HepG2 (cell line): ENCODE data around the gene RPS6KA2. TPM values are rescaled to one million over a fixed set of nuclear protein-coding genes. Genes with fewer than 3 reads are reported as not detected.

Source experiments
- BATF2 ChIP-seq: sonication (generic); formaldehyde crosslinking; IDR thresholded peaks from 2 replicates; pipeline ENCODE4 v1.8.0; 2022; ENCODE audit warnings: mild to moderate bottlenecking, missing genetic modification reagents, moderate library complexity
- ERF ChIP-seq: IDR thresholded peaks from 2 replicates; pipeline ENCODE4 v1.6.1; 2018; ENCODE audit warnings: missing biosample characterization, missing genetic modification reagents
- FOXK2 ChIP-seq: fragments of 450-650 bp; IDR thresholded peaks from 2 replicates; pipeline ENCODE4 v1.6.1; 2016
- GTF3A ChIP-seq: sonication (generic); formaldehyde crosslinking; conservative IDR thresholded peaks from 2 replicates; pipeline ENCODE4 v1.4.0; 2020; ENCODE audit warnings: mild to moderate bottlenecking, missing genetic modification reagents
- HNRNPL ChIP-seq: fragments of 200-400 bp; formaldehyde crosslinking; IDR thresholded peaks from 2 replicates; pipeline ENCODE4 v1.6.1; 2017; ENCODE audit warnings: mild to moderate bottlenecking, low read depth, low read length
- KLF13 ChIP-seq: sonication (generic); formaldehyde crosslinking; IDR thresholded peaks from 2 replicates; pipeline ENCODE4 v1.4.0; 2020; ENCODE audit warnings: mild to moderate bottlenecking, missing genetic modification reagents
- NFKB2 ChIP-seq: sonication (generic); formaldehyde crosslinking; IDR thresholded peaks from 2 replicates; pipeline ENCODE4 v1.4.0; 2020; ENCODE audit warnings: missing genetic modification reagents, borderline replicate concordance
- PHF8 ChIP-seq: sonication (generic); formaldehyde crosslinking; IDR thresholded peaks from 2 replicates; pipeline ENCODE4 v1.5.0; 2020; ENCODE audit warnings: missing genetic modification reagents
- SMAD1 ChIP-seq: sonication (generic); formaldehyde crosslinking; IDR thresholded peaks from 2 replicates; pipeline ENCODE4 v1.4.0; 2020; ENCODE audit warnings: missing genetic modification reagents, low read depth, mild to moderate bottlenecking, borderline replicate concordance
- SMC3 ChIP-seq: IDR thresholded peaks from 2 replicates; pipeline ENCODE4 v1.6.1; 2011; ENCODE audit warnings: low read length, improper control_type of control experiment
- TBX2 ChIP-seq: sonication (generic); formaldehyde crosslinking; IDR thresholded peaks from 2 replicates; pipeline ENCODE4 v1.5.0; 2020; ENCODE audit warnings: missing genetic modification reagents, mild to moderate bottlenecking, borderline replicate concordance
- TP53 ChIP-seq: sonication (generic); formaldehyde crosslinking; conservative IDR thresholded peaks from 2 replicates; pipeline ENCODE4 v1.4.0; 2020; ENCODE audit warnings: missing genetic modification reagents
- YEATS4 ChIP-seq: sonication (generic); formaldehyde crosslinking; IDR thresholded peaks from 2 replicates; pipeline ENCODE4 v1.4.0; 2020; ENCODE audit warnings: missing genetic modification reagents, borderline replicate concordance
- ZBTB20 ChIP-seq: sonication (generic); formaldehyde crosslinking; IDR thresholded peaks from 2 replicates; pipeline ENCODE4 v1.8.1; 2023; ENCODE audit warnings: missing genetic modification reagents, low read depth, mild to moderate bottlenecking, borderline replicate concordance
- ZBTB46 ChIP-seq: sonication (generic); formaldehyde crosslinking; IDR thresholded peaks from 2 replicates; pipeline ENCODE4 v1.4.0; 2020; ENCODE audit warnings: mild to moderate bottlenecking, missing genetic modification reagents, borderline replicate concordance
- ZEB1 ChIP-seq: IDR thresholded peaks from 2 replicates; pipeline ENCODE4 v1.6.1; 2012; ENCODE audit warnings: mild to moderate bottlenecking, low read depth, inconsistent platforms; ENCODE audit not compliant: insufficient replicate concordance
- ZMYM2 ChIP-seq: sonication (generic); formaldehyde crosslinking; IDR thresholded peaks from 2 replicates; pipeline ENCODE4 v1.8.0; 2022; ENCODE audit warnings: mild to moderate bottlenecking, missing genetic modification reagents
- ZNF136 ChIP-seq: sonication (generic); formaldehyde crosslinking; IDR thresholded peaks from 2 replicates; pipeline ENCODE4 v1.8.1; 2022; ENCODE audit warnings: low read depth, mild to moderate bottlenecking, moderate library complexity, missing genetic modification reagents
- ZNF180 ChIP-seq: sonication (generic); formaldehyde crosslinking; IDR thresholded peaks from 2 replicates; pipeline ENCODE4 v1.4.0; 2020; ENCODE audit warnings: low read depth, missing genetic modification reagents, borderline replicate concordance
- ZNF292 ChIP-seq: sonication (generic); formaldehyde crosslinking; IDR thresholded peaks from 2 replicates; pipeline ENCODE4 v1.8.1; 2022; ENCODE audit warnings: mild to moderate bottlenecking, low read depth, missing genetic modification reagents, borderline replicate concordance
- ZNF33B ChIP-seq: sonication (generic); formaldehyde crosslinking; IDR thresholded peaks from 2 replicates; pipeline ENCODE4 v1.5.1; 2020; ENCODE audit warnings: mild to moderate bottlenecking, missing genetic modification reagents
- ZNF513 ChIP-seq: sonication (generic); formaldehyde crosslinking; conservative IDR thresholded peaks from 2 replicates; pipeline ENCODE4 v1.5.0; 2020; ENCODE audit warnings: missing genetic modification reagents
- ZNF552 ChIP-seq: sonication (generic); formaldehyde crosslinking; IDR thresholded peaks from 2 replicates; pipeline ENCODE4 v1.9.0; 2022; ENCODE audit warnings: missing genetic modification reagents, mild to moderate bottlenecking, borderline replicate concordance
- ZNF597 ChIP-seq: sonication (generic); formaldehyde crosslinking; IDR thresholded peaks from 2 replicates; pipeline ENCODE4 v1.5.0; 2020; ENCODE audit warnings: missing genetic modification reagents
- ZNF816 ChIP-seq: sonication (generic); formaldehyde crosslinking; IDR thresholded peaks from 2 replicates; pipeline ENCODE4 v1.8.0; 2022; ENCODE audit warnings: missing genetic modification reagents, mild to moderate bottlenecking, borderline replicate concordance
- polyA plus RNA-seq, 8 experiments: library from polyadenylated mRNA; depleted of rRNA in 3 of 8; stranded (reverse) in 7 of 8; unstranded in 1 of 8; fragments of >200 nt; fragmentation: Illumina TruSeq in 4 of 8; extraction: Trizol in 4 of 8; gene quantifications; 2 replicates each; pipeline versions ENCODE4 v1.2.1 to v1.2.3, GENCODE V29; 2011 to 2016; ENCODE audit warnings: low read depth in 4 of 8, missing spikeins in 1 of 8, mixed read lengths in 1 of 8; ENCODE audit not compliant: insufficient read depth in 1 of 8
- total RNA-seq, 5 experiments: library from RNA; depleted of rRNA; stranded (reverse); fragments of >200 nt; fragmentation: Illumina TruSeq; extraction: Trizol; gene quantifications; 2 replicates each; pipeline ENCODE4 v1.2.3, GENCODE V29; 2016; ENCODE audit warnings: low read depth in 1 of 5
- TF ChIP-seq, protein P1 (sequence below): IDR thresholded peaks from 2 replicates; pipeline ENCODE4 v1.6.1; 2016; ENCODE audit warnings: low read depth, control low read depth

RPS6KA2 gene
- total and polyA plus RNA-seq, 2 of the 13 experiments (the other 11 are each of a cell fraction or from before 2014, with no cell fraction given): 0.22 to 0.38 TPM

- TF ChIP-seq, protein P1, sequence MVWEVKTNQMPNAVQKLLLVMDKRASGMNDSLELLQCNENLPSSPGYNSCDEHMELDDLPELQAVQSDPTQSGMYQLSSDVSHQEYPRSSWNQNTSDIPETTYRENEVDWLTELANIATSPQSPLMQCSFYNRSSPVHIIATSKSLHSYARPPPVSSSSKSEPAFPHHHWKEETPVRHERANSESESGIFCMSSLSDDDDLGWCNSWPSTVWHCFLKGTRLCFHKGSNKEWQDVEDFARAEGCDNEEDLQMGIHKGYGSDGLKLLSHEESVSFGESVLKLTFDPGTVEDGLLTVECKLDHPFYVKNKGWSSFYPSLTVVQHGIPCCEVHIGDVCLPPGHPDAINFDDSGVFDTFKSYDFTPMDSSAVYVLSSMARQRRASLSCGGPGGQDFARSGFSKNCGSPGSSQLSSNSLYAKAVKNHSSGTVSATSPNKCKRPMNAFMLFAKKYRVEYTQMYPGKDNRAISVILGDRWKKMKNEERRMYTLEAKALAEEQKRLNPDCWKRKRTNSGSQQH: peak; percentile 86; the same call in 1 of the 2 replicates
- peak; percentile 32 for TF ChIP-seq ZEB1
- TF ChIP-seq ZNF597: no peak
- peak; percentile 47 for TF ChIP-seq PHF8 (CRISPR knock-in tag)
- no peak for TF ChIP-seq GTF3A
- no peak; the same call in 1 of the 2 replicates for TF ChIP-seq ZNF552 (CRISPR knock-in tag)
- no peak for TF ChIP-seq SMAD1
- TF ChIP-seq TBX2 (CRISPR knock-in tag): peak; percentile 98
- TF ChIP-seq ZNF136 (CRISPR knock-in tag): peak; percentile 93
- TF ChIP-seq KLF13 (CRISPR knock-in tag): no peak
- peak; percentile 78 for TF ChIP-seq YEATS4 (CRISPR knock-in tag)
- no peak for TF ChIP-seq ZNF180 (CRISPR knock-in tag)
- TF ChIP-seq FOXK2: peak; percentile 90
- TF ChIP-seq ERF (CRISPR knock-in tag): peak; percentile 100
- peak; percentile 56 for TF ChIP-seq SMC3
- TF ChIP-seq ZBTB20 (CRISPR knock-in tag): peak; percentile 92; the same call in 1 of the 2 replicates
- peak; percentile 78; the same call in 1 of the 2 replicates for TF ChIP-seq ZNF33B (CRISPR knock-in tag)
- no peak for TF ChIP-seq ZNF513 (CRISPR knock-in tag)
- TF ChIP-seq ZBTB46 (CRISPR knock-in tag): no peak
- TF ChIP-seq BATF2 (CRISPR knock-in tag): no peak; the same call in 1 of the 2 replicates
- peak; percentile 91 for TF ChIP-seq NFKB2 (CRISPR knock-in tag)
- TF ChIP-seq ZNF292: peak; percentile 99
- TF ChIP-seq ZMYM2 (CRISPR knock-in tag): peak; percentile 67; the same call in 1 of the 2 replicates
- 0 out of 2 replicates have a peak, but pooled peaks have one; percentile 46 for TF ChIP-seq HNRNPL
- peak; percentile 92 for TF ChIP-seq TP53 (CRISPR knock-in tag)
- TF ChIP-seq ZNF816 (CRISPR knock-in tag): peak; percentile 61; the same call in 1 of the 2 replicates
These were observed 266.0 kb downstream of the RPS6KA2 start (continued) for GRCh38 chr6:166361077-166361429.
